ENCODE measurements around the gene OLFML3.

Gene OLFML3

GRCh38 chr1:113980110-113980509 is 836 bp downstream of the OLFML3 start:
- DNase-seq = peak; percentile 58 to 74
- intact Hi-C loops (cut with DNase I; ENCODE audit: low total_unique reads) = no loop called here
- H3K4me1 ChIP-seq = peaks cover 11 to 82% (median 51%) of the 10 kb centered on the region in 4 donors
- no peaks in the 10 kb centered on the region for H3K9me3 ChIP-seq
- no peak for TF ChIP-seq CTCF (IDR thresholded peaks at IDR 0.05)
- H3K27me3 ChIP-seq = no peaks in the 10 kb centered on the region
- peak overlapping the region; percentile 39 to 46 for H3K4me3 ChIP-seq
- peaks cover 0 to 3% (median 0%) of the 10 kb centered on the region in 3 donors for H3K36me3 ChIP-seq
- peak overlapping the region; percentile 79 to 84 for H3K27ac ChIP-seq

GRCh38 chr1:113981962-113982931 is 3.0 kb downstream of the OLFML3 start:
- intact Hi-C loops (cut with DNase I; ENCODE audit: low total_unique reads) = no loop called here
- Histone ChIP-seq H3K9me3 (no peaks in the 10 kb centered on the region), H3K27me3 (no peaks in the 10 kb centered on the region), H3K36me3 (no peaks in the 10 kb centered on the region), H3K27ac (peak overlapping the region; percentile 79 to 84), H3K4me1 (peaks cover 5 to 62% (median 37%) of the 10 kb centered on the region in 4 donors), H3K4me3 (peak overlapping the region; percentile 40 to 49)
- no peak for TF ChIP-seq CTCF (IDR thresholded peaks at IDR 0.05)
- peak; percentile 85 to 88 for DNase-seq

GRCh38 chr1:113982949-113983348 is 3.7 kb downstream of the OLFML3 start:
- Histone ChIP-seq H3K4me1 (peaks cover 5 to 62% (median 37%) of the 10 kb centered on the region in 4 donors), H3K27me3 (no peaks in the 10 kb centered on the region), H3K9me3 (no peaks in the 10 kb centered on the region), H3K27ac (peak overlapping the region; percentile 79 to 84), H3K4me3 (peak overlapping the region; percentile 40 to 49), H3K36me3 (no peaks in the 10 kb centered on the region)
- no peak for DNase-seq
- no peak for TF ChIP-seq CTCF (IDR thresholded peaks at IDR 0.05)
- intact Hi-C loops (cut with DNase I; ENCODE audit: low total_unique reads) = no loop called here

- DNase-seq = no peak
- TF ChIP-seq CTCF (IDR thresholded peaks at IDR 0.05) = no peak
- H3K36me3 ChIP-seq = no peaks in the 10 kb centered on the region
- no peaks in the 10 kb centered on the region for H3K9me3 ChIP-seq
- peak overlapping the region; percentile 40 to 49 for H3K4me3 ChIP-seq
- intact Hi-C loops (cut with DNase I; ENCODE audit: low total_unique reads) = no loop called here
- H3K4me1 ChIP-seq = peaks cover 5 to 60% (median 37%) of the 10 kb centered on the region in 4 donors
- H3K27me3 ChIP-seq = no peaks in the 10 kb centered on the region
- H3K27ac ChIP-seq = peak overlapping the region; percentile 79 to 84
These were observed 4.1 kb downstream of the OLFML3 start for GRCh38 chr1:113983391-113983790.

GRCh38 chr1:113983826-113984225 is 4.6 kb downstream of the OLFML3 start:
- DNase-seq = no peak
- Histone ChIP-seq H3K36me3 (no peaks in the 10 kb centered on the region), H3K4me3 (no peak overlapping the region), H3K4me1 (peaks cover 5 to 55% (median 35%) of the 10 kb centered on the region in 4 donors), H3K27me3 (no peaks in the 10 kb centered on the region), H3K27ac (peak overlapping the region; percentile 79 to 84), H3K9me3 (no peaks in the 10 kb centered on the region)
- intact Hi-C loops (cut with DNase I; ENCODE audit: low total_unique reads) = no loop called here
- no peak for TF ChIP-seq CTCF (IDR thresholded peaks at IDR 0.05)
